ENCODE data around the gene ELANE.
"Not testable (repeated sequence)": the region's sequence is repeated elsewhere in the genome, so short reads cannot be mapped to it uniquely, and the experiment has no call there.

ELANE gene

GRCh38 chr19:835210-835810 is 16.8 kb upstream of the ELANE start:
- in situ Hi-C loops (cut with HindIII; ENCODE audit: low sequenced_read_pairs), result no loop called here

- in situ Hi-C loops (cut with HindIII; ENCODE audit: low sequenced_read_pairs), result no loop called here
These were observed 11.4 kb upstream of the ELANE start, which contains the start of gene PRTN3 for GRCh38 chr19:840519-841206. TSS of gene PRTN3 (plus strand) at chr19:840999. CDS start at chr19:841009, 10 bp downstream.

DNA sequence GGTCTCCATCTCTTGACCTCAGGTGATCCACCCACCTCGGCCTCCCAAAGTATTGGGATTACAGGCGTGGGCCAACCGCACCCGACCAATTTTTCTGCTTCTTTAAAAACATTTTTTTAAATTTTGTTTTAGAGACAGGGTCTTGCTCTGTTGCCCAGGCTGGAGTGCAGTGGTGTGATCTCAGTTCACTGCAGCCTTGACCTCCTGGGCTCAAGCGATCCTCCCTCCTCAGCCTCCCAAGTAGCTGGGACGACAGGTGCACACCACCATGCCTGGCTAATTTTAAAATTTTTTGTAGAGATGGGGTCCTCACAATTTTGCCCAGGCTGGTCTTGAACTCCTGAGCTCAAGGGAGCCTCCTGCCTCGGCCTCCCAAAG is 9.3 kb upstream of the ELANE start:
- in situ Hi-C loops (cut with HindIII; ENCODE audit: low sequenced_read_pairs), result not testable (repeated sequence)

GRCh38 chr19:843180-843835 is 8.8 kb upstream of the ELANE start:
- in situ Hi-C loops (cut with HindIII; ENCODE audit: low sequenced_read_pairs), result no loop called here

GRCh38 chr19:843836-844545 is 8.1 kb upstream of the ELANE start:
- in situ Hi-C loops (cut with HindIII; ENCODE audit: low sequenced_read_pairs), result no loop called here

DNA sequence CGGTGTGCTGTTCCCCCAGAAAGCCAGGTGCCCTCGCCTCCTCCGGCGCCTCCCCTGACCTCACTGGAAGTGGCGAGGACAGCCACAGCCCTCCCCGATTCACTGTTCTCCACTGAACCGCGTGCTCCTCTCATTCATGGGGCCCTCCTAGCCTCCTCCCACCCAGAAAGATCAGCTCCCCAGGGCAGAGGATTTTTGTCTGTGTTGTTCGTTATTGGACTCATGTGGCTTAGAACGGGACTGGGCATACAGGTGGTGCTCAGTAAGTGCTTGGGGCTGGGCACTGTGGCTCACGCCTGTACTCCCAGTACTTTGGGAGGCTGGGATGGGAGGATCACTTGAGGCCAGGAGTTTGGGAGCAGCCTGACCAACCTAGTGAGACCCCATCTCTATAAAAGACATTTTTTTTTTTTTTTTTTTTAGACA is 7.5 kb upstream of the ELANE start:
- in situ Hi-C loops (cut with HindIII; ENCODE audit: low sequenced_read_pairs), result no loop called here

DNA sequence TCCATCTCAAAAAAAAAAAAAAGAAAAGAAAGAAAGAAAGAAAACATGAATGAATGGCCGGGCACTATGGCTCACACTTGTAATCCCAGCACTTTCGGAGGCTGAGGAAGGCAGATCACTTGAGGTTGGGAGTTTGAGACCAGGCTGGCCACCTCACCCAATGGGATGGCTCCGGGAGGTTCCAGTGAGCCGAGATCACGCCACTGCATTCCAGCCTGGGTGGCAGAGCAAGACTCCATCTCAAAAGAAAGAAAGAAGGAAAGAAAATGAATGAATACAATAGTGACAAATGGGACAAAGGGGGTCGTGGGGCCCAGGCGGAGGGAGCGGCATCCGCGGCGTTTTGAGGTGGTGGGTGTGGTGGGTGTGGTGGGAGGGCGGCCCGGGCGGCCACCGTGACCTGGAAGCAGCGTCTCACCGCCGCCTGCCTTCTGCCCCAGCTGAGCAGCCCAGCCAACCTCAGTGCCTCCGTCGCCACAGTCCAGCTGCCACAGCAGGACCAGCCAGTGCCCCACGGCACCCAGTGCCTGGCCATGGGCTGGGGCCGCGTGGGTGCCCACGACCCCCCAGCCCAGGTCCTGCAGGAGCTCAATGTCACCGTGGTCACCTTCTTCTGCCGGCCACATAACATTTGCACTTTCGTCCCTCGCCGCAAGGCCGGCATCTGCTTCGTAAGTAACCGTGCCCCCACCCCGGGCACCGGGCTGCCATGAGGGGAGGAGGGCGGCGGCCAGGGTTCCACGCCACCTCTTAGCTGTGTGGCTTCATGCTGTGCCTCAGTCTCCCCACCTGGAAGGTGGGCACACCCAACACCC is 6.2 kb upstream of the ELANE start:
- in situ Hi-C loops (cut with HindIII; ENCODE audit: low sequenced_read_pairs), result no loop called here

- in situ Hi-C loops (cut with HindIII; ENCODE audit: low sequenced_read_pairs), result no loop called here
These were observed 3.6 kb upstream of the ELANE start for GRCh38 chr19:848386-848921.

DNA sequence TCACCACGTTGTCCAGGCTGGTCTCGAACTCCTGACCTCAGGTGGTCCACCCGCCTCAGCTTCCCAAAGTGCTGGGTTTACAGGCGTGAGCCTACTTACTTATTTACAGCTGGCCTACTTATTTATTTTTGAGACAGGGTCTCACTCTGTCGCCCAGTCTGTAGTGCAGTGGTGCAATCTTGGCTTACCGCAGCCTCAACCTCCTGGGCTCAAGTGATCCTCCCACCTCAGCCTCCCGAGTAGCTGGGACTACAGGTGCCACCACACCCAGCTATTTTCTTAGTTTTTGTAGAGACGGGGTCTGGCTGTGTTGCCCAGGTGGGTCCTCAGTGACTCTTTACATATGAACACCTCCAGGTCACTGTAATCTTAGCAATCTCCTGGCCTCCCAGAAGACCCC is 2.9 kb upstream of the ELANE start:
- in situ Hi-C loops (cut with HindIII; ENCODE audit: low sequenced_read_pairs), result not testable (repeated sequence)

DNA sequence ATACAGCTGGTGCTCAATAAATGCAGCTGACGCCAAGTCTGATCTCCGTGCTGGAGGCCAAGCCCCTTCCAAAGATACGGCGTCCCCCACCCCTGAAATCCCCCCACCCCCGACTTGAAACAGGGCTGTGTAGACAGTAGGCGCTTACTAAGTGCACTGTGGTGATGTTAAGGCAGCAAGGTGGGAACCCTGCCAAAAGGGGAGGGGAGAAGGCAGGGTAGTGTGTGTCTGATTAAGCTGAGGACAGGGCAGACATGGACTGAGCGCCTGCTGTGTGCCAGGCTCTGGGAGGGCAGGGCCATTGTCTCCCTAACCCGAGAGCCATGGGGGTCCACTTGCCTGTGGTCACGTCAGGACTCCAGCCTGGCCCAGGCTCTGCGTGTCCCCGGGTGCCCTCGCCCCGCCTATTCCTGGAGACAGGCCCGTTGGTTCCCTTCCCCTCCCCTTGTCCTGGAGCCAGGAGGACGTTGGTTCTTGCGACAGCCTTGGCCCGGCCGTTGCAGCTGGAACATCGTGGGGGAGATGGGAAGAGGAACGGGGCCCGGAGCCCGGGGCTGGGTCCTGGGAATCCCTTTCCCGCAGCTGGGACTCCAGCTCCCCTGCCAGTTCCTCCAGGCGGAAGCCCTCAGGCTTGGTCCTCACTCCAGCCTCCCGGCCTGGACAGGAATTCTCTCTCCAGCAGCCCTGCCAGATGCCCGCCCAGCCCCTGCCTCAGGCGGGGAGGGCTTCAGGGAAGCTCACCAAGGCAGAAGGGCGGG is 1.7 kb upstream of the ELANE start:
- in situ Hi-C loops (cut with HindIII; ENCODE audit: low sequenced_read_pairs), result no loop called here

DNA sequence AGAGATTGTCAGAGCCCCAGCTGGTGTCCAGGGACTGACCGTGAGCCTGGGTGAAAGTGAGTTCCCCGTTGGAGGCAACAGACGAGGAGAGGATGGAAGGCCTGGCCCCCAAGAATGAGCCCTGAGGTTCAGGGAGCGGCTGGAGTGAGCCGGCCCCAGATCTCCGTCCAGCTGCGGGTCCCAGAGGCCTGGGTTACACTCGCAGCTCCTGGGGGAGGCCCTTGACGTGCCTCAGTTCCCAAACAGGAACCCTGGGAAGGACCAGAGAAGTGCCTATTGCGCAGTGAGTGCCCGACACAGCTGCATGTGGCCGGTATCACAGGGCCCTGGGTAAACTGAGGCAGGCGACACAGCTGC is 1.1 kb upstream of the ELANE start:
- in situ Hi-C loops (cut with HindIII; ENCODE audit: low sequenced_read_pairs), result no loop called here

- in situ Hi-C loops (cut with HindIII; ENCODE audit: low sequenced_read_pairs), result no loop called here
These were observed 997 bp downstream of the ELANE start for GRCh38 chr19:853014-853585.

GRCh38 chr19:853614-854220 is 1.6 kb downstream of the ELANE start:
- in situ Hi-C loops (cut with HindIII; ENCODE audit: low sequenced_read_pairs), result not testable (repeated sequence)

GRCh38 chr19:854549-854948 is 2.4 kb downstream of the ELANE start:
- in situ Hi-C loops (cut with HindIII; ENCODE audit: low sequenced_read_pairs), result no loop called here

DNA sequence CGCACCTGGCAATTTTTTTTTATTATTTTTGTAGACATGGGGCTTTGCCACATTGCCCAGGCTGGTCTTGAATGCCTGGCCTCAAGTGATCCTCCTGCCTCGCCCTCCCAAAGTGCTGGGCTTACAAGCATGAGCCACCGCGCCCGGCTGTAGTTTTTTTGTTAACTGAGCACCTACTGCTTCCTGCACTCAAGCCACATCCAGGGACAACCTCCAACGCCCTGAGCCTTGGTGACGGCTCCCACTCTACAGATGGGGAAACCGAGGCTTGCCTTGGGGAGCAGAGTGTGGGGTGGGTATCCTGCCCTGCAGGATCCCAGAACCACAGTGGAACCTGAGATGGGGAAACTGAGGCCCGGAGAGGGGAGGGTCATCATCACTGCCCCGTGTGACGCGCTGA is 3.0 kb downstream of the ELANE start:
- in situ Hi-C loops (cut with HindIII; ENCODE audit: low sequenced_read_pairs), result no loop called here

GRCh38 chr19:855566-856120 is 3.5 kb downstream of the ELANE start:
- in situ Hi-C loops (cut with HindIII; ENCODE audit: low sequenced_read_pairs), result no loop called here

DNA sequence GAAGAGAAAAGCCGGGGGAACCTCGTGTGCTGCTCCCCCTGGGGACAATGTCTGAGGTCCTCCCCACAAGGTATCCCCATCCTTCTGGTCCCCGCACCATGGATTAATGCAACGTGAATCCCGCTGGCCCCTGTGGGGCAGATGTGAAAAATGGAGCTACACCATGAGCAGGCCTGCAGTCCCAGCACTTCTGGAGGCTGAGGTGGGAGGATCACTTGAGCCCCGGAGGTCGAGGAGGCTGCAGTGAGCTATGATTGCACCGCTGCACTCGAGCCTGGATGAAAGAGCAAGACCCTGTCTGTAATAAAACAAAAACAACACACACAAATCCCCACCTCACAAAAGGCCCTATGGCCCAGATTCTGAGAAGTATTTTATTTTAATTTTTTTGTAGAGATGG is 6.2 kb downstream of the ELANE start:
- in situ Hi-C loops (cut with HindIII; ENCODE audit: low sequenced_read_pairs), result no loop called here

DNA sequence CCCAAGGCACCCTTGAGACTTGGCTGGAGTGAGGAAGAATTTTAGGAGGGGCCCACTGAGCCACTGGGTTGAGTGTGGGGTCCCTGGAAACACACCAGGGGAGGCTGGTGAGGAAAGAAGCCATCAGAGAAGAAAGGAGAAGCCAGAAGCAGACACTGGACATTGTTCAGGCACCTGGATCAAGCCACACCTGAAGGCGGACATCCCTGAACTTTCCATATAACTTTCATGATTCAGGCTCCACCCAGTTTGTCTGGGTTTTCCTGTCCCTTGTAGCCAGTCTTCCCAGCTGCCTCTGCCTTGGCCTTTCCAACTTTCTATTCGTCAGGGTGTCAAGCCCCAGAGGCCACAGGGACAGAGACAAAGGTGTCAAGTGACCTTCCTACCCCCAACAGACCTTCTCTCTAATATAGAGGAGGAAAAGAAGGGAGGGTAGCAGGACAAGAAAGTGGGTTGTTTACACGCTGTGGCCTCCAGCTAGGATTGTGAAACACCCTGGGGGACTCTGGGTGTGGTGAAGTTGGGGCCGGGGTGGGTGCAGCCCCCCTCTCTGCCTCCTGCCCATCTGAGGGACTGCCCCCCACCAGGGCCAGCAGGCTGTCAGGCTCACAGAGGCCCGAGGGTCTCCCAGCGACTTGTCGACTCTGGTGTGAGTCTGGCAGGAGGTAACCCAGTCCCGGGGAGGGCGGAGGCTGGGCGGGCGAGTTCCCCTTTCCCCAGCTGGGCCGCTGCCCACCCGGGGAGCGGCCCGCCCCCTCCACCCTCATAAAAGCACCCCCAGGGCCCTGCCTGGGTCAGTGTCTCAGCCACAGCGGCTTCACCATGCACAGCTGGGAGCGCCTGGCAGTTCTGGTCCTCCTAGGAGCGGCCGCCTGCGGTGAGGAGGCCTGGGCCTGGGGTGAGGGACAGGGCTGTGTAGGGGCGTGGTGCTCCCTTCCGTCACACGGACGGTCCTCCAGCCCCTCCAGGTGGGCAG is 7.1 kb downstream of the ELANE start, which contains the start of gene CFD:
Gene CFD (plus strand): TSS at position 797 of the 976 bp plus-strand sequence. CDS start 26 bp downstream, at position 823.
- in situ Hi-C loops (cut with HindIII; ENCODE audit: low sequenced_read_pairs), result no loop called here
